IMR-90 (cell line): ENCODE measurements around the gene BPNT1. TPM values are rescaled to one million over a fixed set of nuclear protein-coding genes. Genes with fewer than 3 reads are reported as not detected.

Source experiments
- ATAC-seq: fragments of 200-7000 bp; cut with Tn5 transposase; 2 replicates; pipeline ENCODE4 v1.9.1; 2020; ENCODE audit warnings: low read depth, mild to moderate bottlenecking, moderate library complexity
- BruUV-seq: library from RNA; stranded (reverse); fragments of 400-500 nt; replicated peaks from 2 replicates; lab custom pipeline; 2021; lab: Mats Ljungman, UMichigan
- CTCF ChIA-PET: fragments of 300-600 bp; formaldehyde crosslinking; extraction: SDS; loops from one replicate; lab custom pipeline; 2021; ENCODE audit warnings: antibody characterized with exemption; lab: Yijun Ruan, JAX
- POLR2A ChIA-PET: fragments of 300-600 bp; sonication (Branson Sonifier 250); formaldehyde crosslinking; loops from one replicate; lab custom pipeline; 2022; ENCODE audit warnings: antibody characterized with exemption; ENCODE audit not compliant: unreplicated experiment; lab: Charles Lee
- DNase-seq: peaks from one replicate; pipeline ENCODE4 v3.0.0; 2013
- H2AFZ ChIP-seq: replicated peaks from 2 replicates; pipeline ENCODE3; 2013; ENCODE audit warnings: low read length, mild to moderate bottlenecking; ENCODE audit not compliant: poor library complexity
- H2AK5ac ChIP-seq: 2 replicates; pipeline ENCODE4 v1.6.1; 2013; ENCODE audit warnings: low read depth, low read length, inconsistent platforms
- H2AK9ac ChIP-seq: replicated peaks from 2 replicates; pipeline ENCODE3; 2013; ENCODE audit warnings: mild to moderate bottlenecking, low read depth, low read length, moderate library complexity; ENCODE audit not compliant: poor library complexity
- H2BK120ac ChIP-seq: 2 replicates; pipeline ENCODE4 v1.6.1; 2013; ENCODE audit warnings: low read depth, low read length, inconsistent platforms
- H2BK15ac ChIP-seq: 3 replicates; pipeline ENCODE4 v1.6.1; 2013; ENCODE audit warnings: low read depth, low read length, inconsistent platforms
- H2BK20ac ChIP-seq: 2 replicates; pipeline ENCODE4 v1.6.1; 2013; ENCODE audit warnings: low read depth, mild to moderate bottlenecking, inconsistent platforms, low read length, moderate library complexity
- H2BK5ac ChIP-seq: 2 replicates; pipeline ENCODE4 v1.6.1; 2013; ENCODE audit warnings: mild to moderate bottlenecking, low read depth, low read length, inconsistent platforms; ENCODE audit not compliant: poor library complexity, severe bottlenecking
- H3K14ac ChIP-seq: replicated peaks from 2 replicates; pipeline ENCODE4 v1.6.1; 2013; ENCODE audit warnings: low read depth, low read length, inconsistent platforms
- H3K18ac ChIP-seq: 2 replicates; pipeline ENCODE4 v1.6.1; 2013; ENCODE audit warnings: low read depth, low read length, control low read depth
- H3K23ac ChIP-seq: 2 replicates; pipeline ENCODE4 v1.6.1; 2013; ENCODE audit warnings: low read depth, low read length, inconsistent platforms
- H3K27ac ChIP-seq: 2 replicates; pipeline ENCODE4 v1.5.1; 2013; ENCODE audit warnings: mild to moderate bottlenecking, control low read depth, low read length; ENCODE audit not compliant: insufficient read depth
- H3K27me3 ChIP-seq: 2 replicates; pipeline ENCODE4 v1.6.1; 2013; ENCODE audit warnings: low read length; ENCODE audit not compliant: control insufficient read depth, insufficient read depth
- H3K36me3 ChIP-seq: 2 replicates; pipeline ENCODE4 v1.6.1; 2013; ENCODE audit warnings: low read length, mixed read lengths; ENCODE audit not compliant: control insufficient read depth, insufficient read depth
- H3K4ac ChIP-seq: 2 replicates; pipeline ENCODE4 v1.6.1; 2013; ENCODE audit warnings: low read depth, low read length, inconsistent platforms
- H3K4me1 ChIP-seq: 2 replicates; pipeline ENCODE4 v1.6.1; 2013; ENCODE audit warnings: low read length, mixed read lengths; ENCODE audit not compliant: control insufficient read depth, insufficient read depth
- H3K4me2 ChIP-seq: 2 replicates; pipeline ENCODE4 v1.6.1; 2013; ENCODE audit warnings: low read depth, mild to moderate bottlenecking, control low read depth, low read length, moderate library complexity
- H3K4me3 ChIP-seq: 2 replicates; pipeline ENCODE4 v1.5.1; 2013; ENCODE audit warnings: low read depth, mild to moderate bottlenecking, control low read depth, low read length, moderate library complexity; ENCODE audit not compliant: insufficient read depth
- H3K56ac ChIP-seq: 2 replicates; pipeline ENCODE4 v1.6.1; 2013; ENCODE audit warnings: low read length, inconsistent platforms; ENCODE audit not compliant: insufficient read depth; ENCODE audit errors: extremely low read depth
- H3K79me1 ChIP-seq, 2 experiments: 2 replicates each; pipeline ENCODE4 v1.6.1; 2013; ENCODE audit warnings: low read length in 2 of 2, inconsistent platforms in 1 of 2, low read depth in 1 of 2
- H3K9ac ChIP-seq: 2 replicates; pipeline ENCODE4 v1.6.1; 2013; ENCODE audit warnings: low read depth, low read length, control low read depth
- H3K9me1 ChIP-seq: 2 replicates; pipeline ENCODE4 v1.6.1; 2013; ENCODE audit warnings: low read length, inconsistent platforms; ENCODE audit not compliant: insufficient read depth
- H3K9me3 ChIP-seq: 2 replicates; pipeline ENCODE4 v1.6.1; 2013; ENCODE audit warnings: low read length; ENCODE audit not compliant: control insufficient read depth, insufficient read depth
- H4K20me1 ChIP-seq: 2 replicates; pipeline ENCODE4 v1.6.1; 2013; ENCODE audit warnings: low read length, inconsistent platforms; ENCODE audit not compliant: insufficient read depth
- H4K5ac ChIP-seq: 2 replicates; pipeline ENCODE4 v1.6.1; 2013; ENCODE audit warnings: mild to moderate bottlenecking, low read depth, low read length, control low read depth
- H4K8ac ChIP-seq, 2 experiments: 2 replicates each; pipeline ENCODE4 v1.6.1; 2013; ENCODE audit warnings: low read depth in 2 of 2, low read length in 2 of 2, control low read depth in 1 of 2, inconsistent platforms in 1 of 2
- H4K91ac ChIP-seq: 2 replicates; pipeline ENCODE4 v1.6.1; 2013; ENCODE audit warnings: low read depth, low read length, inconsistent platforms; ENCODE audit not compliant: insufficient read depth
- RFX5 ChIP-seq: IDR thresholded peaks from 2 replicates; pipeline ENCODE4 v1.8.0; 2012; ENCODE audit warnings: low read depth, mild to moderate bottlenecking, low read length, moderate library complexity
- WGBS, 2 experiments: methylation state at CpG; one replicate each; pipeline versions ENCODE4 v1.1.5 to v1.1.7; 2013; ENCODE audit warnings: missing lambda C conversion rate in 2 of 2; ENCODE audit not compliant: insufficient read length in 1 of 2; ENCODE audit errors: extremely low coverage in 2 of 2; 5-methylcytosine and 5-hydroxymethylcytosine counted together
- dilution Hi-C: fragments of 300-500 bp; cut with HindIII; formaldehyde crosslinking; loops from one replicate; pipeline ENCODE4 v1.14.3; 2018; ENCODE audit warnings: low sequenced_read_pairs; ENCODE audit not compliant: unreplicated experiment
- in situ Hi-C: fragments of 300-500 bp; cut with MboI; formaldehyde crosslinking; loops from 3 replicates; pipeline ENCODE4 v1.14.3; 2019; ENCODE audit warnings: low sequenced_read_pairs, inconsistent platforms, mixed read lengths
- intact Hi-C: fragments of 100-400 bp; cut with micrococcal nuclease; formaldehyde crosslinking; loops from 2 replicates; pipeline ENCODE4 v1.10.0; 2022
- polyA plus RNA-seq, 3 experiments: library from polyadenylated mRNA; depleted of rRNA; stranded (reverse); fragments of >200 nt; gene quantifications; 2 replicates each; pipeline ENCODE4 v1.2.3, GENCODE V29; 2012; ENCODE audit warnings: low replicate concordance in 1 of 3
- total RNA-seq: library from RNA; depleted of rRNA; stranded (reverse); fragments of >200 nt; gene quantifications from 2 replicates; pipeline ENCODE4 v1.2.3, GENCODE V29; 2012

Gene BPNT1
- total and polyA plus RNA-seq, 2 of the 4 experiments (the other 2 are of a cell fraction): 31.7 to 38.2 TPM

DNA sequence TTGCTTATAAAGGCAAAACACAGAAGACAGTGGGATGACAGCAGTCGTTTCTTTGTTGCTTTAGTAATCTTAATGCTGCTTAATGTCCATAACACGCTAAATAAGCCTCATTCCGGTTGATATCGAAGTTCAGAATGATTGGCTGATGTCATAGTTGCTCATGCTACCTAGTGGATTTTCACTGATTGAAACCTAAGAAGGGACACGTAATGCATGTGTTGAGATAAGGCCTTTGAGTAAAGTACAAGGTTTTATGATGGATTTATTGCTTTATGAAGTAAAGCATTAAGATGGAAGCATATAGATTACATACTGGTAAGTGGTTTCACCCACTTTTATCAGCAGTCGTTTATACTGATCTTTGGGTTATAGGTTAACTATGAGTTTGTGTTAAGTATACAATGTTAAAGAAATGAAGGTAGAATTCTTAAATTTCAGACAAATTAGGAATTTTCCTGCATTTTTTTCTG is 29.5 kb upstream of the BPNT1 start:
- Histone ChIP-seq H3K23ac (no peak overlapping the region), H4K8ac (no peak overlapping the region), H4K20me1 (no peaks in the 10 kb centered on the region), H3K36me3 (peaks cover 11% of the 10 kb centered on the region), H3K27ac (no peak overlapping the region), H3K56ac (no peak overlapping the region), H2BK15ac (no peak overlapping the region), H4K91ac (no peak overlapping the region), H3K9me1 (peaks cover 7% of the 10 kb centered on the region; the same call in 1 of the 2 replicates), H3K9ac (no peak overlapping the region), H3K4me2 (no peak overlapping the region), H4K5ac (no peak overlapping the region; the same call in 1 of the 2 replicates), H3K27me3 (no peaks in the 10 kb centered on the region), H3K14ac (no peak overlapping the region), H2BK20ac (no peak overlapping the region), H3K18ac (no peak overlapping the region), H2AK5ac (no peak overlapping the region), H3K79me1 (peaks cover 7% of the 10 kb centered on the region in 2 experiments; a peak in 1 of 4 replicates), H2BK120ac (no peak overlapping the region), H2AFZ (no peak overlapping the region), H2BK5ac (no peak overlapping the region), H3K4me1 (no peaks in the 10 kb centered on the region), H3K4ac (no peak overlapping the region), H3K4me3 (no peak overlapping the region), H2AK9ac (no peak overlapping the region), H3K9me3 (no peaks in the 10 kb centered on the region)
- no peak for TF ChIP-seq RFX5
- dilution Hi-C loops: no loop called here
- 85% methylated on average over 4 of the region's 6 CpGs; no CpG with 5 or more reads in 1 of the 2 experiments for WGBS, 2 experiments
- CTCF ChIA-PET: no interaction called here
- no peak for ATAC-seq
- DNase-seq: peak; percentile 21
- intact Hi-C loops: loop anchor here (5.0 kb wide), 1 partner anchor 92 kb away; no protein-coding TSS in a partner anchor
- POLR2A ChIA-PET: no interaction called here
- BruUV-seq: no TSS peak
- in situ Hi-C loops: no loop called here
